Fibroblast of the aortic adventitia (primary cell): Measurements from ENCODE around the gene PKM. TPM values are rescaled to one million over a fixed set of nuclear protein-coding genes. Genes with fewer than 3 reads are reported as not detected.

Source experiments
- DNase-seq: peaks from one replicate; pipeline ENCODE4 v3.0.0-alpha.2; 2010; ENCODE audit warnings: low read depth
- H3K4me3 ChIP-seq: 2 replicates; pipeline ENCODE4 v1.5.1; 2011; ENCODE audit warnings: low read depth, mild to moderate bottlenecking, control low read depth, low read length, moderate library complexity
- total RNA-seq: library from RNA; depleted of rRNA; stranded (reverse); fragments of >200 nt; gene quantifications from 2 replicates; pipeline ENCODE4 v1.2.3, GENCODE V29; 2012; ENCODE audit warnings: low replicate concordance
- TF ChIP-seq, protein P1 (sequence below): IDR thresholded peaks from 2 replicates; pipeline ENCODE4 v1.5.1; 2011; ENCODE audit warnings: mild to moderate bottlenecking, low read length, control low read depth, inconsistent platforms; ENCODE audit not compliant: insufficient read depth

PKM gene
- total RNA-seq, 1 donor = 1,845 TPM

DNA sequence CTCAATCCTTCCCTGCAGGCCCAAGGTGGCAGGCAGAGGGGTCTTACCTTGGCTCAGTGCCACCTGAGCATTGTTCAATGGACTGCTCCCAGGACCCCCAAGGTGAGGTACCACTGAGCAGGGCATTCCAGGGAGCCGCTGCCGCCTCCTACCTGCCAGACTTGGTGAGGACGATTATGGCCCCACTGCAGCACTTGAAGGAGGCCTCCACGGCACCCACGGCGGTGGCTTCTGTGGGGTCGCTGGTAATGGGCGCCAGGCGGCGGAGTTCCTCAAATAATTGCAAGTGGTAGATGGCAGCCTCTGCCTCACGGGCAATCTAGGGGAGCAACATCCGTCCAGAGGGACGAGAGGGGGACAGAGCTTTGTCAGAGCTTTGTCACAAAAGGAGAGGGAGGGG is 28.7 kb downstream of the PKM start:
- H3K4me3 ChIP-seq = no peak overlapping the region
- no peak for DNase-seq
- TF ChIP-seq, protein P1, sequence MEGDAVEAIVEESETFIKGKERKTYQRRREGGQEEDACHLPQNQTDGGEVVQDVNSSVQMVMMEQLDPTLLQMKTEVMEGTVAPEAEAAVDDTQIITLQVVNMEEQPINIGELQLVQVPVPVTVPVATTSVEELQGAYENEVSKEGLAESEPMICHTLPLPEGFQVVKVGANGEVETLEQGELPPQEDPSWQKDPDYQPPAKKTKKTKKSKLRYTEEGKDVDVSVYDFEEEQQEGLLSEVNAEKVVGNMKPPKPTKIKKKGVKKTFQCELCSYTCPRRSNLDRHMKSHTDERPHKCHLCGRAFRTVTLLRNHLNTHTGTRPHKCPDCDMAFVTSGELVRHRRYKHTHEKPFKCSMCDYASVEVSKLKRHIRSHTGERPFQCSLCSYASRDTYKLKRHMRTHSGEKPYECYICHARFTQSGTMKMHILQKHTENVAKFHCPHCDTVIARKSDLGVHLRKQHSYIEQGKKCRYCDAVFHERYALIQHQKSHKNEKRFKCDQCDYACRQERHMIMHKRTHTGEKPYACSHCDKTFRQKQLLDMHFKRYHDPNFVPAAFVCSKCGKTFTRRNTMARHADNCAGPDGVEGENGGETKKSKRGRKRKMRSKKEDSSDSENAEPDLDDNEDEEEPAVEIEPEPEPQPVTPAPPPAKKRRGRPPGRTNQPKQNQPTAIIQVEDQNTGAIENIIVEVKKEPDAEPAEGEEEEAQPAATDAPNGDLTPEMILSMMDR = no peak

DNA sequence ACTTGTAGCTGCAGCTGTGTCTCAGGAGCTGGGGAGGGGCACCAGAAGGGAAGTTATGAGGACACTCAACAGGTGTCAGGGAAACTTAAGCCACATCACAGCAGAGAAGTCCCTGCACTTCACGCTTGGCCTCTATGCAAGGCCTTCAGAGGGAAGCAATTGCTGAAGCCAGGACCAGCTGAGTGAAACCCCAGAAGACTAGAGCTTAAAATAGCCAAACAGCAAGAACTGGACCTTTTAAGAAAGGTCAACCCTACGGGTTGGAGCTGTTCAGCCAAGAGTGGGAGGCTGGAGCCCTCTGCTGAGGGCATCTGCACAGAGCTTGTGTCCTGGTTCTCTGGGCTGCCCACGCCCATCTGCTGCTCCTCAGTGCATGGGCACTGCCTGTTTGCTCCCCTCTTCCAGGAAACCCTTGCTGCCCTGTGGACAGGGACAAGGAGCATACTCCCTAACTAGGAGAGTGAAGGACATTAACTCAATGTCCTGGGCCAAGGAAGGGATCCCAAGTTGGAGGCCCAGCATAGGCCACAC is 29.5 kb downstream of the PKM start:
- TF ChIP-seq, protein P1 = no peak
- no peak for DNase-seq
- H3K4me3 ChIP-seq = no peak overlapping the region

DNA sequence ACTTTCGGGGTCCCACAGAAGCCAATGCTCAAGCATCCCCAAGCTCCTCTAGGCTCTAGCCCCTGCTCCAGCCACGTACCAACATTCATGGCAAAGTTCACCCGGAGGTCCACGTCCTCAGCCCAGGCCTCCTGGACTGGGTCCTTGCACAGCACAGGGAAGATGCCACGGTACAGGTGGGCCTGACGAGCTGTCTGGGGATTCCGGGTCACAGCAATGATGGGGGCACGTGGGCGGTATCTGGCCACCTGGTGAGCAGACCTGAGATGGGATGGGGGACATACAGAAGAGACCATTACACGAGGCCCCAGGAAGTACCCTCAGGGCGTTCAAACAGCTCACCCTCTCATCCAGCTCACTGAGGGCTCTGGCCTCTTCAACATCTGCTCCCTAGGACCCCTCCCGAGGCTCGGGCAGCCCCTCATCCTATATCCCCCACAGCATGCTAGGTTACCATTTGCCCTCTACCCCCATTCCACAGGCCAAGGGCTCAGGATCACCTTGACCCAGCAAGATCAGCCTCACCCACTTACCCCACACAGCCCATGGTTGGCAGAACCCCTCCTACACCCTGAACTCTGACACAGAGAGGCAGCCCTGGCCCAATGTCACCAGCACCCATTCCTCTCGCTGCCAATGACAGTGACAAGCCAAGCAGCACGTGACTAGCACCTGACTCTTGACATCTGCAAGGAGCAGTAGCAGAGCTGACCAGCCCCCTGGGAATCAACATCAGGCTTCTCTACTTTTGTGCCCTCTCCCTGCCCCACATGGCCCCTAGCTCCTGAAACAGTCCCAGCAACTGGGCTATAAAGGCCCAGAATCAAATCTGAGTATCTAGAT is 30.4 kb downstream of the PKM start:
- TF ChIP-seq, protein P1 = no peak

DNA sequence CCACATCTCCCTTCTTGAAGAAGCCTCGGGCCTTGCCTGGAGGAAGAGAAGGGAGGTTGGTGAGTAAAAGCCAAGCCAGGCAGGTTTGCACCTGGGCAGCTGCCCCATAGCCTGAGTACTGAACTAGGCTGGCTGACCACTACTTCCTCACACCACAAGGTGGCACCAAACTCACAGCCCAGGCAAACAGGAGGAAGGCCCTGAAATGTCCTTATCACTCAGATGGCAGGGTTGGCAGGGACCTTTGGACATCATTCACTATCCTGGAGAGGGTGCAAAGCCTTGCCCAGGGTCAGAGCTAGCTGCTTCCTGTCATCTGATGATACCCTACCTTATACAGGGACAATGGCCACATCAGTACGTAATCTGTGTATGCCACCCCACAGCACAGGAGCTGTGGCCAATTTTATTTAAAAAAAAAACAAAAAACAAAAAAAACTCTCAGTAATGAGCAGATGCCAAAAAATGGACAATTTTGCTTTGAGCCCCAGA is 31.2 kb downstream of the PKM start:
- TF ChIP-seq, protein P1 = peak; percentile 96
- DNase-seq = peak; percentile 80
- H3K4me3 ChIP-seq = no peak overlapping the region

More for the DNA sequence above, 30.4 kb downstream of the PKM start:
- no peak for DNase-seq
- H3K4me3 ChIP-seq = no peak overlapping the region

DNA sequence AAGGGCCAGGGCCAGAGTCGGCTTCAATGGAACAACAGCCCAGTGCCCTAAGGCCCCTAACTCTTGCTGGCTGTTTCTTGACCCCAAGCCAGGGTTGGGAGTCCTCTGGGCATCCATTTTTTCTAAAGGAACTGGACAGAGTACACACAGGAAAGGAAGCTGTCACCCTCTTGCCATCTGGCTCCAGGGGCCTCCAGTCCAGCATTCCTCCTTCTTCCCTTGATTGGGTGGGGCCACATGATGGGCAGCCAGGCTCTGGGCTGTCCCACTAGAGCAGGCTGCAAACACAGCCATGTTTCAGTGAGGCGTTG is 31.8 kb downstream of the PKM start:
- no peak for DNase-seq
- TF ChIP-seq, protein P1 = no peak

DNA sequence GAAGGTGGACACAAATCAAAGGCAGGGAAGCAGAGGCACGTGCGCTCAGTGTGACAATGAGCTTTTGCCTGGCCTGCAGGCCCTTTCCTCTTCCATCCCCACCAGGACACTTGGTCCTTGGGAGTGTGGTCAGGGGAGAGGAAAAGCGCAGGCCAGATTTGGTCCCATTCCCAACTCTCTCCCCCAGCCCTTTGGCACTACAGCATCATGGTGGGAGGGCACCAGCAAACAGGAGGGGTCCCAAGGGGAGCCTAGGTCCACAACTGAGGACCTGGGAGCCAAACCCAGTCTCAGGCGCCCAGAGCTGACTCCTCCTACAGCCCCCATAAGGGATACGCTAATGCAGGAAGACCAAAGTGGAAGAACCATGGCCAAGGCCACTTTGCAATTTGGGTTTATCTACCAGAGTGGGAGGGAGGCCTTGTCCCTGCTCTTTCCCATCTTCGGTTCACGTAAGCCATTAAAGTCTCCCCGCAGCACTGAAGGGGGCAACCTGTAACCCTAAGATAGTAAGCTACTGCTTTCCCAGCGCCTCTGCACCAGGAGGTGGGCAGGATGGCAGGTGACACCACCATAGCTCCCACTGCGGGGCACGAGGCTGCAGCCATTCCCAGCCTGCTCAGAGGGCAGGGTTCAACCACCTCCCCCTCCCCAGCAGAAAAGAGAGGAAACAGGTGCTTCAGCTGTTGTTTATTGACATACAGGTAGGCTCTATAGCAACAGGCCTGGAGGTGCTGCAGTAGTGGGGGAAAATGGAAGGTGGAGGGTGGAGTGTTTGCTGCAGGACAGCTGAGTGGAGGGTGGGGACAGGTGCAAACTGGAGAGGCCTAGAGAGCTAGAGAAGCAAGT is 32.4 kb downstream of the PKM start:
- TF ChIP-seq, protein P1 = no peak
- H3K4me3 ChIP-seq = no peak overlapping the region
- no peak for DNase-seq

More for the DNA sequence above, 31.8 kb downstream of the PKM start:
- no peak overlapping the region for H3K4me3 ChIP-seq
